ENCODE results near the gene KRT35. TPM values are rescaled to one million over a fixed set of nuclear protein-coding genes. Genes with fewer than 3 reads are reported as not detected.

KRT35 gene
- total and polyA plus RNA-seq, 2 of the 13 experiments (the other 11 are each of a cell fraction or from before 2014, with no cell fraction given) = not detected

- Histone ChIP-seq H3K9me3 (ENCODE audit: low read length) (no peaks in the 10 kb centered on the region), H3K4me1 (ENCODE audit: insufficient read depth, low read length) (peaks cover 58% of the 10 kb centered on the region), H3K4me3 (replicated peaks in 1 of 3; ENCODE audit: insufficient read depth in 1 of 3, low read depth in 2 of 3, low read length in 3 of 3) (no peak overlapping the region), H4K20me1 (ENCODE audit: insufficient read depth, low read length) (no peaks in the 10 kb centered on the region), H2AFZ (ENCODE audit: low read length) (no peak overlapping the region), H3K4me2 (ENCODE audit: low read depth, low read length) (no peak overlapping the region), H3K79me2 (ENCODE audit: insufficient read depth, low read length) (no peaks in the 10 kb centered on the region), H3K9ac (ENCODE audit: insufficient read depth, low read depth, low read length) (no peak overlapping the region), H3K36me3 (replicated peaks in 1 of 2; ENCODE audit: control insufficient read depth in 1 of 2, insufficient read depth in 2 of 2, low read length in 2 of 2) (peaks cover 0 to 2% of the 10 kb centered on the region in 2 experiments; a peak in 1 of 5 replicates), H3K27ac (ENCODE audit: extremely low read length, insufficient read depth, low read length) (no peak overlapping the region), H3K27me3 (ENCODE audit: control insufficient read depth in 1 of 2, insufficient read depth in 2 of 2, low read length in 2 of 2) (peaks cover 1 to 3% of the 10 kb centered on the region in 2 experiments; a peak in 3 of 5 replicates)
- DNase-seq (ENCODE audit: low spot score) = no peak
- BruUV-seq (replicated peaks) = no TSS peak
- ChIA-PET CTCF (ENCODE audit: low intra/inter-chr PET ratio, low total read pairs) (interaction anchor here (0.9 kb wide), 1 partner anchor 28 kb away, joined by 3 read pairs; no protein-coding TSS in a partner anchor), POLR2A (interaction anchor here (1.0 to 1.4 kb wide), 2 partner anchors 9 to 105 kb away, joined by 3 to 4 read pairs; no protein-coding TSS in a partner anchor)
- no peak for ATAC-seq
- intact Hi-C loops (cut with micrococcal nuclease; ENCODE audit: unreplicated experiment) = loop anchor here (10.0 kb wide), 1 partner anchor 616 kb away; no protein-coding TSS in a partner anchor
- in situ Hi-C loops (cut with HindIII; ENCODE audit: extremely low pct_ligation_motif_present, low pct_unique_long_range_greater_than_20kb) = no loop called here
- FAIRE-seq = no peak
- TF ChIP-seq GTF3A (CRISPR knock-in tag; conservative IDR thresholded peaks at IDR 0.05) (no peak), ZSCAN20 (CRISPR knock-in tag; IDR thresholded peaks at IDR 0.05; ENCODE audit: borderline replicate concordance) (no peak), NR2F2 (IDR thresholded peaks at IDR 0.05; ENCODE audit: borderline replicate concordance, low read depth) (no peak), KLF11 (CRISPR knock-in tag; IDR thresholded peaks at IDR 0.05) (no peak), TBX2 (CRISPR knock-in tag; IDR thresholded peaks at IDR 0.05; ENCODE audit: borderline replicate concordance) (0 out of 2 replicates have a peak, but pooled peaks have one; percentile 15), SIN3B (IDR thresholded peaks at IDR 0.05; ENCODE audit: low read length) (no peak), ZNF768 (CRISPR knock-in tag; IDR thresholded peaks at IDR 0.05) (0 out of 2 replicates have a peak, but pooled peaks have one; percentile 22), ZNF841 (CRISPR knock-in tag; IDR thresholded peaks at IDR 0.05; ENCODE audit: borderline replicate concordance) (no peak), TOPORS (CRISPR knock-in tag; IDR thresholded peaks at IDR 0.05) (no peak), HNF4G (IDR thresholded peaks at IDR 0.05; ENCODE audit: borderline replicate concordance, low read depth, low read length) (no peak), HNF4G (CRISPR knock-in tag; IDR thresholded peaks at IDR 0.05; ENCODE audit: borderline replicate concordance, low read depth) (no peak)
- TF ChIP-seq, protein P1, sequence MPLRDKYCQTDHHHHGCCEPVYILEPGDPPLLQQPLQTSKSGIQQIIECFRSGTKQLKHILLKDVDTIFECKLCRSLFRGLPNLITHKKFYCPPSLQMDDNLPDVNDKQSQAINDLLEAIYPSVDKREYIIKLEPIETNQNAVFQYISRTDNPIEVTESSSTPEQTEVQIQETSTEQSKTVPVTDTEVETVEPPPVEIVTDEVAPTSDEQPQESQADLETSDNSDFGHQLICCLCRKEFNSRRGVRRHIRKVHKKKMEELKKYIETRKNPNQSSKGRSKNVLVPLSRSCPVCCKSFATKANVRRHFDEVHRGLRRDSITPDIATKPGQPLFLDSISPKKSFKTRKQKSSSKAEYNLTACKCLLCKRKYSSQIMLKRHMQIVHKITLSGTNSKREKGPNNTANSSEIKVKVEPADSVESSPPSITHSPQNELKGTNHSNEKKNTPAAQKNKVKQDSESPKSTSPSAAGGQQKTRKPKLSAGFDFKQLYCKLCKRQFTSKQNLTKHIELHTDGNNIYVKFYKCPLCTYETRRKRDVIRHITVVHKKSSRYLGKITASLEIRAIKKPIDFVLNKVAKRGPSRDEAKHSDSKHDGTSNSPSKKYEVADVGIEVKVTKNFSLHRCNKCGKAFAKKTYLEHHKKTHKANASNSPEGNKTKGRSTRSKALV (CRISPR knock-in tag; IDR thresholded peaks at IDR 0.05) = no peak
- 4% methylated on average over 7 of the region's 10 CpGs for WGBS (ENCODE audit: low lambda C conversion rate)
Observed at GRCh38 chr17:41520821-41521521, 40.0 kb upstream of the KRT35 start.
